GM21717 (cell line): Measurements from ENCODE around the gene C20orf141.
"Not testable (repeated sequence)": the region's sequence is repeated elsewhere in the genome, so short reads cannot be mapped to it uniquely, and the experiment has no call there.

Experiments
- ATAC-seq: cut with Tn5 transposase; IDR thresholded peaks from one replicate; pipeline ENCODE4 v1.9.1; 2021; ENCODE audit warnings: mild to moderate bottlenecking, moderate library complexity; ENCODE audit not compliant: unreplicated experiment

The C20orf141 gene

GRCh38 chr20:2814587-2815051, at the start of gene C20orf141:
TSS of gene C20orf141 (plus strand) at chr20:2814987. CDS start at chr20:2815185, 198 bp downstream.
- ATAC-seq: no peak

GRCh38 chr20:2767768-2768631, 46.8 kb upstream of the C20orf141 start:
- ATAC-seq: no peak

- no peak for ATAC-seq
Measured at GRCh38 chr20:2768632-2769015, 46.2 kb upstream of the C20orf141 start.

- ATAC-seq: not testable (repeated sequence)
Measured at GRCh38 chr20:2770091-2770490, 44.7 kb upstream of the C20orf141 start.

- no peak for ATAC-seq
Measured at GRCh38 chr20:2771631-2772080, 43.1 kb upstream of the C20orf141 start.

GRCh38 chr20:2773812-2774211, 41.0 kb upstream of the C20orf141 start:
- no peak for ATAC-seq

GRCh38 chr20:2775139-2775538, 39.6 kb upstream of the C20orf141 start:
- ATAC-seq: no peak

GRCh38 chr20:2778602-2779321, 36.0 kb upstream of the C20orf141 start:
- no peak for ATAC-seq

GRCh38 chr20:2780948-2781347, 33.8 kb upstream of the C20orf141 start:
- no peak for ATAC-seq

GRCh38 chr20:2783908-2784566, 30.8 kb upstream of the C20orf141 start:
- no peak for ATAC-seq

- no peak for ATAC-seq
Measured at GRCh38 chr20:2793471-2793870, 21.3 kb upstream of the C20orf141 start.

- ATAC-seq: no peak
Measured at GRCh38 chr20:2794202-2794748, 20.5 kb upstream of the C20orf141 start.

GRCh38 chr20:2794866-2795447, 19.8 kb upstream of the C20orf141 start:
- no peak for ATAC-seq

- no peak for ATAC-seq
Measured at GRCh38 chr20:2795451-2795850, 19.3 kb upstream of the C20orf141 start.

GRCh38 chr20:2796011-2796660, 18.7 kb upstream of the C20orf141 start:
- no peak for ATAC-seq

- ATAC-seq: no peak
Measured at GRCh38 chr20:2797136-2797983, 17.4 kb upstream of the C20orf141 start.

- no peak for ATAC-seq
Measured at GRCh38 chr20:2798095-2798805, 16.5 kb upstream of the C20orf141 start.

- no peak for ATAC-seq
Measured at GRCh38 chr20:2798814-2799213, 16.0 kb upstream of the C20orf141 start.

GRCh38 chr20:2799271-2799670, 15.5 kb upstream of the C20orf141 start:
- ATAC-seq: no peak
